ENCODE results near the gene TNPO1. TPM values are rescaled to one million over a fixed set of nuclear protein-coding genes. Genes with fewer than 3 reads are reported as not detected.

Gene TNPO1
- total and polyA plus RNA-seq, 4 donors = 5.7 to 95.8 (median 29.2) TPM

DNA sequence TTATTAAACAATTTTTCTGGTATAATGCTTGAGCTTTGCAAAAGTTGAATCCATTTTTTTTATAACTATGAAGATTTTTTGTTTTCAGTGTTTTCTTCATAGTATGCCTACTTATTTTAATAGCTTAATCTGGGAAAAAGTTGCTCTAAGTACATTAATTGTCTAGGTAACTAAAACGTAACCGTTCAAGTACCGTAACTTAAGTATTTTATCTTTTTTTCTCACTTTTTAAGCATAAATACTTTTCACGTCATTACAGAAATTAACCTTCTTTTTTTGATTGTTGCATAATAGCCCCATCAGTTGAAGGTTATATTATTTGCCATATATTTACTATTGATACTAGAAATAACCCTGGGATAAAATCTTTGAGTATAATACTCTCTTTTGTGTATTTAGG, 15.2 kb downstream of the TNPO1 start:
- DNase-seq (ENCODE audit: low spot score) = no peak
- H3K9me3 ChIP-seq (ENCODE audit: control insufficient read depth in 4 of 4, low read length in 3 of 4) = no peaks in the 10 kb centered on the region
- TF ChIP-seq REST (IDR thresholded peaks at IDR 0.05) (no peak), CTCF (IDR thresholded peaks at IDR 0.05; ENCODE audit: low read depth, low read length, missing input control) (no peak), TAF1 (conservative IDR thresholded peaks at IDR 0.05) (no peak), YY1 (IDR thresholded peaks at IDR 0.05) (no peak), SP1 (IDR thresholded peaks at IDR 0.05) (no peak), HNF4A (conservative IDR thresholded peaks at IDR 0.05) (no peak), JUND (IDR thresholded peaks at IDR 0.05) (no peak), EGR1 (IDR thresholded peaks at IDR 0.05; ENCODE audit: low read depth in 2 of 2) (no peak)
- H3K4me3 ChIP-seq (ENCODE audit: low read depth in 1 of 3, low read length in 3 of 3) = no peak overlapping the region
- no peaks in the 10 kb centered on the region for H3K27me3 ChIP-seq (ENCODE audit: control insufficient read depth in 4 of 4, insufficient read depth in 4 of 4, low read length in 3 of 4)
- peaks cover 0 to 1% (median 0%) of the 10 kb centered on the region in 4 donors for H3K4me1 ChIP-seq (ENCODE audit: control insufficient read depth in 4 of 4, insufficient read depth in 4 of 4, low read length in 3 of 4)
- no peak overlapping the region for H3K27ac ChIP-seq (ENCODE audit: low read depth in 1 of 2, low read length in 2 of 2)
- 98% methylated on average over 4 of the region's 4 CpGs for WGBS
- no peak overlapping the region for H3K9ac ChIP-seq (ENCODE audit: low read depth in 1 of 2, low read length in 2 of 2)
- H3K36me3 ChIP-seq (ENCODE audit: control insufficient read depth in 4 of 4, insufficient read depth in 3 of 4, low read depth in 1 of 4, low read length in 3 of 4) = no peaks in the 10 kb centered on the region

DNA sequence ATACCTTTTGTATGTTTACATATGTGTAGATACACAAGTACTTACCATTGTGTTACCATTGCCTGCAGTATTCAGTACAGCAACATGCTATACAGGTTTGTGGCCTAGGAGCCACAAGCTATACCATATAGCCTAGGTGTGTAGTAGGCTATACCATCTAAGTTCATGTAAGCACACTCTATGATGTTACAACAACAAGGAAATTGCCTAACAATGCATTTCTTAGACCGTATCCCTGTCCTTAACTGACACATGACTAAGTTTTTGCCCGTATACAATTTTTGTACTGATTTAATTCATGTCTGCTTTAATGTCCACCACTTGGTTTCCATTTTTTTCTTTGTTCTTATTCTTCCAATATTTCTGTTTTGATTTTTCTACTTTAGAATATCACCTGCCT, 18.5 kb downstream of the TNPO1 start:
- Histone ChIP-seq H3K4me1 (ENCODE audit: control insufficient read depth in 4 of 4, insufficient read depth in 4 of 4, low read length in 3 of 4) (peaks cover 0 to 1% (median 0%) of the 10 kb centered on the region in 4 donors), H3K9me3 (ENCODE audit: control insufficient read depth in 4 of 4, low read length in 3 of 4) (no peaks in the 10 kb centered on the region), H3K36me3 (ENCODE audit: control insufficient read depth in 4 of 4, insufficient read depth in 3 of 4, low read depth in 1 of 4, low read length in 3 of 4) (no peaks in the 10 kb centered on the region), H3K27ac (ENCODE audit: low read depth in 1 of 2, low read length in 2 of 2) (no peak overlapping the region), H3K27me3 (ENCODE audit: control insufficient read depth in 4 of 4, insufficient read depth in 4 of 4, low read length in 3 of 4) (no peaks in the 10 kb centered on the region), H3K4me3 (ENCODE audit: low read depth in 1 of 3, low read length in 3 of 3) (no peak overlapping the region), H3K9ac (ENCODE audit: low read depth in 1 of 2, low read length in 2 of 2) (no peak overlapping the region)
- DNase-seq (ENCODE audit: low spot score) = no peak
- TF ChIP-seq TAF1 (conservative IDR thresholded peaks at IDR 0.05) (no peak), EGR1 (IDR thresholded peaks at IDR 0.05; ENCODE audit: low read depth in 2 of 2) (no peak), SP1 (IDR thresholded peaks at IDR 0.05) (no peak), RAD21 (IDR thresholded peaks at IDR 0.05) (no peak), HNF4A (conservative IDR thresholded peaks at IDR 0.05) (no peak), GABPA (IDR thresholded peaks at IDR 0.05 in 1 of 2, conservative IDR thresholded peaks at IDR 0.05 in 1 of 2) (no peak), MAX (IDR thresholded peaks at IDR 0.05) (no peak), CTCF (IDR thresholded peaks at IDR 0.05; ENCODE audit: low read depth, low read length, missing input control) (no peak), JUND (IDR thresholded peaks at IDR 0.05) (no peak), REST (IDR thresholded peaks at IDR 0.05) (no peak), HNF4G (IDR thresholded peaks at IDR 0.05) (no peak), RXRA (IDR thresholded peaks at IDR 0.05) (no peak), YY1 (IDR thresholded peaks at IDR 0.05) (no peak), FOXA1 (IDR thresholded peaks at IDR 0.05) (no peak), NR2F2 (IDR thresholded peaks at IDR 0.05) (no peak), FOXA2 (IDR thresholded peaks at IDR 0.05) (no peak)
- TF ChIP-seq, protein P1, sequence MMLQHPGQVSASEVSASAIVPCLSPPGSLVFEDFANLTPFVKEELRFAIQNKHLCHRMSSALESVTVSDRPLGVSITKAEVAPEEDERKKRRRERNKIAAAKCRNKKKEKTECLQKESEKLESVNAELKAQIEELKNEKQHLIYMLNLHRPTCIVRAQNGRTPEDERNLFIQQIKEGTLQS (IDR thresholded peaks at IDR 0.05) = no peak
- TF ChIP-seq, protein P2, sequence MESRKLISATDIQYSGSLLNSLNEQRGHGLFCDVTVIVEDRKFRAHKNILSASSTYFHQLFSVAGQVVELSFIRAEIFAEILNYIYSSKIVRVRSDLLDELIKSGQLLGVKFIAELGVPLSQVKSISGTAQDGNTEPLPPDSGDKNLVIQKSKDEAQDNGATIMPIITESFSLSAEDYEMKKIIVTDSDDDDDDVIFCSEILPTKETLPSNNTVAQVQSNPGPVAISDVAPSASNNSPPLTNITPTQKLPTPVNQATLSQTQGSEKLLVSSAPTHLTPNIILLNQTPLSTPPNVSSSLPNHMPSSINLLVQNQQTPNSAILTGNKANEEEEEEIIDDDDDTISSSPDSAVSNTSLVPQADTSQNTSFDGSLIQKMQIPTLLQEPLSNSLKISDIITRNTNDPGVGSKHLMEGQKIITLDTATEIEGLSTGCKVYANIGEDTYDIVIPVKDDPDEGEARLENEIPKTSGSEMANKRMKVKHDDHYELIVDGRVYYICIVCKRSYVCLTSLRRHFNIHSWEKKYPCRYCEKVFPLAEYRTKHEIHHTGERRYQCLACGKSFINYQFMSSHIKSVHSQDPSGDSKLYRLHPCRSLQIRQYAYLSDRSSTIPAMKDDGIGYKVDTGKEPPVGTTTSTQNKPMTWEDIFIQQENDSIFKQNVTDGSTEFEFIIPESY (IDR thresholded peaks at IDR 0.05) = no peak
- 88% methylated on average over 2 of the region's 2 CpGs for WGBS
